ENCODE measurements around the gene CTRB1. TPM values are rescaled to one million over a fixed set of nuclear protein-coding genes. Genes with fewer than 3 reads are reported as not detected.

CTRB1 gene
- total and polyA plus RNA-seq, 2 of the 8 experiments (the other 6 are each of a cell fraction or from before 2014, with no cell fraction given) = not detected

GRCh38 chr16:75203096-75203495 lies 15.7 kb upstream of the CTRB1 start (continued):
- TF ChIP-seq CHD7 (IDR thresholded peaks at IDR 0.05; ENCODE audit: insufficient replicate concordance, low read length) (no peak), TAF1 (IDR thresholded peaks at IDR 0.05; ENCODE audit: low read depth, low read length) (no peak), GABPA (IDR thresholded peaks at IDR 0.05; ENCODE audit: borderline replicate concordance, insufficient read depth, low read length) (no peak), SRF (IDR thresholded peaks at IDR 0.05; ENCODE audit: low read depth, low read length) (no peak)
